HS-5 (cell line): ENCODE data around the gene ITLN1.
A peak's percentile ranks its signal among the peaks of the same experiment; 100 is the strongest.

Experiments used
- DNase-seq: peaks from one replicate; pipeline ENCODE4 v3.0.0-alpha.2; 2012; ENCODE audit warnings: low read depth

The ITLN1 gene

DNA sequence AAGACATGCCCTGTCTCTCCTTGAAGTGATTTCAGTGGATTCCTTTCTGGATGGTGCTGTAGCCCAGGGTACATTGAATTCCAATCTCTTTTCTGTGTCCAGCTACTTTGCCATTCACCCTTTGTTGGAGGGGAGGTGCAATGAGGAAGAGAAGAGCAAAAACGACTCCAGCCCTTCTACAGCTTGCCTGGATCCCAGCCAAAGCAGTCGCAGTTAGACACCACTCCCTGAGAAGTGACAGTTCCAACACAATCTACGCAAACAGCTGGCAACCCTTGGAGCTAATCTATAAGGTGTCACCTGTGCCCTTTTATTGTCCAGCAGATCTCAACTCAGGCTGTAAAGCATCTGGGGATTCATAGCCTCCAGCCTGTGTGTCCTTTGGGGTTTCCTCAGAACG lies 26.9 kb downstream of the ITLN1 start:
- no peak for DNase-seq

DNA sequence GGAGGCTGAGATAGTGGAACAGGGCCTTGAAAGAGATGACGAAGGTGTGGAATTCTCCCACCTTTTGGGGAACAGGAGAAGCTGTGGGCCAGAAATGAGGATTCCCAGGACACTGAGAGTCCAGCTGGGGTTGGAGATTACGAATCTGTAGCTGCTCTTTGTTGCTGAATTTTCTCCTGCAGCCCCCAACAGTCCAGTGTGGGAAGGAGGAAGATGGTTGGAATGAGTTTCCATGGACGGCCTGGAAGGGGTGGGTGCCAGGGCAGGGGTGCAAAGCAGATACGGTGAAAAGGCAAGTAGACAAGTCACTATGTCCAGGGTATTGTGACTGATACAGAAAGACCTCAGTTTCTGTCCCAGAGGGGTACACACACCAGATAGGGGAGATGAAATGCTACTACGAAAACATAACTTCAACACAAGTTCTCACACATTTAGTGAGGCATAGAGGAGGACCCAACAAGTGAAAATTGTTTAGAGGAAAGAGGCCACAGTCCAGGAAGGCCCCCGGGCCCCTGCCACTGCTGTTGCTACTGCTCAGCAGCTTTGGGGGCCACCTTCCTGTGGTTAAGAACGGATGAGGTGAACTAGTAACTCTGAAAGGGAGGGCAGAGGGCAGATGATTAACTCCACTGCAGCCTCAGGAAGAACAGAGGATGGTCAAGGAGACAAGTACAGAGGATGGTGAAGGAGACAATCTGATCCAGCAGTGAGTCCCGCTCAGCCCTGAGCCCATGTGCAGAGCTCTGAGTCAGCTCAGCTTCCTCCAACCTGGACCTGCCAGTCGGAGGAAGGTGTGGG lies 29.6 kb downstream of the ITLN1 start:
- DNase-seq, result no peak

DNA sequence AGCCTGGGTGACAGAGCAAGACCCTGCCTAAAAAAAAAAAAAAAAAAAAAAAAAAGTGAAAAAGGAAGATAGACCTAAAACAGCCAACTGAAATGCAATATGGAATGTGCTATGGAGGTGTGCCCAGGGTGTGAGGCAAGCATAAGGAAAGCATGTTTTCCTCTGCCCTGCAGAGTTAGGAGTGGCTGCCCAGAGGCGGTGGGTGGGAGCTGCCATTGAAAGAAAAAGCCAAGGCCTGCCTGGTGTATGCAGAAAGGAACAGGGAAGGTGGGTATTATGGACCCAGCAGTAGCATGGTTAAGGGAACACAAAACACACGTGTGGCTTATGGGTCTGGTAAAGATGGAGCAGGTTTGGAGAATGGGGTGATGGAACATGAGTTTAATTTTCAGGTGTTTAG lies 31.2 kb downstream of the ITLN1 start:
- DNase-seq, result no peak

DNA sequence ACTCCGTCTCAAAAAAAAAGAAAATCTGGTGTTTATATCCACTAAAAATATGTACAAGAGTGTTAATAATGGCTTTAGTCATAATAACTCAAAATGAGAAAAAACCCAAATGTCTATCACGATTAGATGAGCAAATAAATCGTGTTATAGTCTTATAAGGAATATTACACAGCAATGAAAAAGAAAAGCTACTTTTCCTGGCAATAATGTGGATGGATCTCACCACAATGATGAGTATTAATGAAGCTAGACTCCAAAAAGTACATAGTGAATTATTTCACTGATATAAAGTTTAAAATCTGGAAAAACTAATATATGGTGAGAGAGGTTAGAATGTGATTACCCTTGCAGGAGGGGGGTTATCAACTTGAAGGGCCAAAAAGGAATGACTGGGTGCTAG lies 32.0 kb downstream of the ITLN1 start:
- DNase-seq, result no peak

DNA sequence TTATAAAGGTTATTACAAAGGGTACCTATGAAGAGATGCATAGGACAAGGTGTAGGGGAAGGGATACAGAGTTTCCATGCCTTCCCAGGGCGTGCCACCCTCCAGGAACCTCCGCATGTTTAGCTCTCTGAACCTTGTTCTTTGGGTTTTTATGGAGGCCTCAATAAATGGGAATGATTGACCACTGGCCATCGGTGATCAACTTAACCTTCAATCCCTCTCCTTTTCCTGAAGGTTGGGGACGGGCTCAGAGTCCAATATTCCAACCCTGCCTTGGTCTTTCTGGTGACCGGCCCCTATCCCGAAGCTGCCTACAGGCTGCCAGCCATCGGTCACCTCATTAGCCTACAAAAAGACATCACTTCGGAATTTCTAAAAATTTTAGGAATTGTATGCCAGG lies 34.0 kb downstream of the ITLN1 start:
- no peak for DNase-seq

DNA sequence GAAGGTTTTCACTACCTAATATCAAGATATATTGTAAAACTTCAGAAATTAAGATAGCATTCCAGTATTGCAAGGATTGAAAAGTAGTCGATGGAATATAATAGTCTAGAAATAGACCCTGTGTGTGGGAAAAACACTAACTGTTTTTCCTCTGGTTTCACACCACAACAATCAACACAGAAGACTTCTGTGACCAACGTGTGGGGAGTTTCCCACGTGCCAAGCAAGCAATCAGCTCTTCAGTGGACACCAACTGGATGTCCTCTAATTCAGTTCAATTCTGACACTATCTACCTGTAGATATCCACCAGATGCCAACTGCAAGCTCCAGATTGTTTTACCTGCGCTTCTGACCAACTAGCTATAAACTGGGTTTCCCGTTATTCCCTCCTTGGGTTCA lies 34.4 kb downstream of the ITLN1 start:
- no peak for DNase-seq

DNA sequence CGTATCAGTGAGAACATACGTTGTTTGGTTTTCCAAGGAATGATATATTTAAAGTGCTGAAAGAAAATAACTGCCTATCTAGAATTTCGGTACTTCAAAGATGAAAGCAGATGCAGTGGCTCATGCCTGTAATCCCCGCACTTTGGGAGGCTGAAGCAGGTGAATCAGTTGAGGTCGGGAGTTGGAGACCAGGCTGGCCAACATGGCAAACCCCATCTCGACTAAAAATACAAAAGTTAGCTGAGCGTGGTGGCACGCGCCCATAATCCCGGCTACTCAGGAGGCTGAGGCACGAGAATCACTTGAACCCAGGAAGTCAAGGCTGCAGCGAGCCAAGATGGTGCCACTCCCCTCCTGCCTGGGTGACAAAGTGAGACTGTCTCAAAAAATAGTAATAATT lies 38.7 kb downstream of the ITLN1 start:
- DNase-seq, result no peak

DNA sequence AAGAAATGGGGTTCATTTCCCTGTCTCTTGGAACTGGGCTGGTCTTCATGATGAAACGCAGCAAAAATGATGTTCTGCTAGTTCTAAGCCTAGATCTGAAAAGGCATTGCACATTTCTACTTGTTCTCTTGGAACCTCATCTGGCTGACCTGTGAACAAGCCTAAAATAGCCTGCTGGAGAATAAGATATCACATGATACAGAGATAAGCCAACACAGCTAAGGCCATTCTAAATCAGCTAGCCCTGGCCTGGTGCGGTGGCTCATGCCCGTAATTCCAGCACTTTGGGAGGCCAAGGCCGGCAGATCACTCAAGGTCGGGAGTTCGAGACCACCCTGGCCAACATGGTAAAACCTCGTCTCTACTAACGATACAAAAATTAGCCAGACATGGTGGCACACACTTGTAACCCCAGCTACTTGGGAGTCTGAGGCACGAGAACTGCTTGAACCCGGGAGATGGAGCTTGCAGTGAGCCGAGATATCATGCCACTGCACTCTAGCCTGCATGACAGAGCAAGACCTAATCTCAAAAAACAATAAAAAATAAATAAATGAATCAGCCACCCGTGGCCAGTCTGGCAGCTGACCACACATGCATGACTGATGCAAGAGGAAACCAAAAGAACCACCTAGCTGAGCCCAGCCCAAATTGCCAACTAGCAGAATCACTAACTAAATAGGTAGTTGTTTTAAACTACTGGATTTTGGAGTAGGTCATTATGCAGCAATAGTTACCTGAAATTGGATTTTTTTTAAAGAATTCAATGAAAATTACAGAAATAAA lies 40.3 kb downstream of the ITLN1 start:
- DNase-seq, result no peak

DNA sequence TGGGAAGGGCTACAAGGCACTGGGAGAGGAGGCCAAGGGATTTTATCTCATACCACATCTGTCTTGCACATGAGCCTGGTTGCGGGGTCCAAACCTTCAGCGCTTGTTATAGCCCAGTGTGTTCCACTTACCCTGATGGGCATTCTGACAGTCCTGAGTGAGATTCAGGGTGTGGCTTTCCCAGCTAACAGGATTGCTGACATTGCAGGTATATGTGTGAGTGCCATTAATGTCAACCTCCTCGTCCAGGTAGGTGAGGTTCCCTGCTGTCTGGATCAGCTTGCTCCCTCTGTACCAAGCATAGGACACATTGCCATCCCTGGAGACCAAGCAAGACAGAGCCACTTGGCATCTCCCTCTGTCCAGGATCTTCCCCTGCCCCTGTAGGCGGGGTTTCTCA lies 43.9 kb downstream of the ITLN1 start:
- DNase-seq, result no peak

DNA sequence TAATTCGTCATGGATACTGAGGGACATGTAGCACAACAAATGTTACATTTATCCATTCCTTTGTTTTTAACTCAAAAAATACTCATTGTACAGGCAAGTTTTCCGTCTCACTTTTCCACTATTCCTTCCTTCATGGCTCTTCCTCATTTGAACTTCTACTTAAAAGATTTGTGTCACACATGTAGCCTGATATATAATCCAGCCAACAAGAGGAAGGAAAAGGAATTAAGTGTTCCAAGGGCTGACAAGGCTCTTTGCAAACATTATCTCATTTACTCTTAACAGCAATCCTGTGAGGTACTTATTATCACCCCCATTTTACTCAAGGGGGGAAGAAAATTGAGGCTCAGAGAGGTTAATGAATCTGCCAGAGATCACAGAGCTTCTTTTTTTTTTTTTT lies 45.2 kb downstream of the ITLN1 start:
- no peak for DNase-seq

DNA sequence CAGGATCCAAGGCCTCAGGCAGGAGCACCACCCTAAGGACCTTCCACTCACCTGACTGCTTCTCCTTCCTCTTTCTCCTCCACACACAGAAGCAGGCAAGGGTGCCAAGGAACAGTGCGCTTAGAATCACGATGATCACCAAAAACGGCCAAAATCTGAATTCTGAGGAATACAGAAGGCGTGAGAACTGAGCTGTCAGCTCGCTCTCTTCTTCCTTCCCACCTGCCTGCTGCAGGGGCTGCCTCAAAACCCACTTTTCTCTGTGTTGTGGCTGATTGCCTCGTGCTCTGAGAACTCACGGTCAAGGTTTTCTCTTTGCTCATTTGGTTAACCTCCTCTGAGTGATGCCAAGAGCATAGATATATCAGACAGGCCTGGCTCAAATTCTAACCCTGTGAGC lies 46.1 kb downstream of the ITLN1 start:
- no peak for DNase-seq

DNA sequence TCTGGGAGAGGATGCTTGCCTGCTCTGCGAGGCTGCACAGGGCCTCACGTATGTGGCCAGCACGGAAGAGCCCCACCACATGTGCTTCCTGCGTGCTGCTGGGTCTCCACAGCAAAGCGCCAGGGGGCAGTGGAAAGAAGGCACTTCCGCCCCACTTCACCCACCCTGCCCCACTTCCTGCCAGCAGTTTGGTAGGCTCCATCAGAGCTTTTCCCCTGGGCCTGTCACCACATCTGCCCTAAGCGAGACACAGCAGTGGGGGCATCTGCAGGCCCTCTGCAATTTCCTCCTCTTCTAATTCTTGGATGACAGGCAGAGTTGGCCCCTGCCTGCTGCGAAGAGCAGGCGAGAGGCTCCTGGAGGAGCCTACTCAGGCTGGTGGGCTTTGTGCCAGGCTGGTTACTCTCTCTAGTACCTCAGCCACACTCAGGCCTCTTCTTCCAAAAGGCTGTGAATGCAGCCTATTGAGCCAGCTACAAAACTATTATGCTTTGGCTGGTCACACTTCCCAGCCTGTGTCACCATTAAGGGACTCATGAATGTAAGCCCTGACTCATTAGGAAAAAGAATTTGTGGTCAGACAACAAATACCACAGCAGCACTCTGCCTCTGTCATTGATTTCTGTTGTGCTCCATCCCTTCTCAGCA lies 47.3 kb downstream of the ITLN1 start:
- DNase-seq, result no peak

DNA sequence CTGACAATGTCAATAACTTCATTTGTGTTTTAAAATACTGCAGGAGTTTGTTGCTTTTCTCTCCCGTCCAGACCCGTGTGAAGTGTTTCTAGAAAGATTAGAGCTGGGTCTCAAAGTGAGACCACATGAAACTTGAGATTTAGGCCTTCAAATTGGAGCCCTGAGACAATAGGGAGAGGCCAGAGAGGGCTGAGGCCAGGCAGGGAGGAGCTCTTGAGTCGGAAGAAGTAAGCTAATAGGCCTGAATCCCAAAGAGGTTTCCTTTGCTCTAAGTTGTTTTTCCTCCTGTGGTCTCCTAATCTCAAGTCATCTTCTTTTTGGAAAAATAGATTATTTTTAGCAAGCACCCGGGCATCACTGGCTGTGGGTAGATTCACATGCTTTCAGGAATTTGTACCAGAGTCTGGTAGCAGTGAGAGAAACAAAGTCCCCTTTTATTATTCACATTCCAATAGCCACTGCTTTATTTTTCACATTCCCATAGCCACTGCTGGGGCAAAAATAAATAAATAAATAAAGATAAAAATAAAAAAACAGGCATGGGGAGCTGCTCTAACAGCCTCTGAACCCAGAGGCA lies 47.9 kb downstream of the ITLN1 start:
- no peak for DNase-seq

DNA sequence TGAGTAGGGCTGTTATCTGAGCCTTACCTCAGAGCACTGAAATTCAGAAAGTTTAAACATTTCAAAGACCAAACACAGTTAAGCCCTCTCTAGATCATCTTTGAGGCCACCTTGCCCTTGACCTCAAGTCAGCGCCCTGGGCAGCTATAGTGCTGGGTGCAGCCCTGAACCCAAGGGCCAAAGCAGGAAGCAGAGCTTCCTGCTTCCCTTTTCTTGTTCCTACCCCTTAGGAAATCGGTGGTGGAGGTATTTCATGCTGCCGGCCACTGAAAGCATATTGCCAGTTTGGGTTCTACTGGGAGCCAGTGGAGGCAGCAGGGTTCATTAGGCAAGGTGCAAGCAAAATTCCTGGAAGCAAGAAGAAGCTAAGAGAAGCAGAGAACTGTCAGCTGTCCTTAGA lies 48.4 kb downstream of the ITLN1 start:
- no peak for DNase-seq

DNA sequence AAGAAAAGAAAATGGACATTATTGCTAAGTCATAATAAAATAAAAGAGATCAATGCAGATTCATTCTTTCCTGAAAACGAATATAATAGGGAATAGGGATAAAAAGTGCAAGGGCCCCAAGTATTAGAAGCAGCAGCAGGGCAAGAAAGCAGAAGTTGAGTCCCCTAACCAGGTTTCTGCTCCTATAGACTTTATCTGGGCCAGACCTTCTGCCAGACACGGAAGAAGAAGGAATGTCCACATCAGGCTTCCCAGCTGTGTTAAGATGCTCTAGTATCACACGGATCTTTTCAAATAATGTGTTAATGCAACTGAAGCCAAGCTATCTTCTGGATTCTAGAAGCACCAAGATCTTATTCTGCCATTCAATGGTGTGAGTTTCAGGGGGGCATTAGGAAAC lies 49.2 kb downstream of the ITLN1 start:
- no peak for DNase-seq

DNA sequence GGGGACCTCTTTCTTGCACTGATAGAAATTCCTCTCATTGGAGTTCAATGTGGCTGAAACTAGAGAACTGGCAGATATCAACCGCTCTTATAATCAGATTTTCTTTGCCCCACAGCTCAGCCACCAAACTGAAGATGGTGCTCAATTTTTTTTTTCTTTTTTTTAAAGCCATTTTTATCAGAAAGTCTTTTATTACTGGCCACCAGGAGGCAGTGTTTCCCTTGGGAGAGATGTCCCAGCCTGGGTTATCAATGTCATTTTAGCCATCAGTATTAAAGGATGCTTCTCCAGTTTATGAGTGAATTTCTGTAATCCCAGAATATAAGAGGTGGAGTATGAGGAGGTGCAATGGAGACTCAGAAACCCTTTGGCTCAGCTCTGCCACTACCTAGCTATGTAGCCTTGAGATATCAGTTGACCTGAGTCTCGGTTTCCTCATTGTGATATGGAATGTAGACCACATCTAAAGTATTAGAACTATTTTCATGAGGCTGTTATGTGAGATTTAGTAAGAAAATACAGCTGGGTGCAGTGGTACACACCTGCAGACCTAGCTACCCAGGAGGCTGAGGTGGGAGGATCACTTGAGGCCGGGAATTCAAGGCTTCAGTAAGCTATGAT lies 49.9 kb downstream of the ITLN1 start:
- DNase-seq, result no peak

DNA sequence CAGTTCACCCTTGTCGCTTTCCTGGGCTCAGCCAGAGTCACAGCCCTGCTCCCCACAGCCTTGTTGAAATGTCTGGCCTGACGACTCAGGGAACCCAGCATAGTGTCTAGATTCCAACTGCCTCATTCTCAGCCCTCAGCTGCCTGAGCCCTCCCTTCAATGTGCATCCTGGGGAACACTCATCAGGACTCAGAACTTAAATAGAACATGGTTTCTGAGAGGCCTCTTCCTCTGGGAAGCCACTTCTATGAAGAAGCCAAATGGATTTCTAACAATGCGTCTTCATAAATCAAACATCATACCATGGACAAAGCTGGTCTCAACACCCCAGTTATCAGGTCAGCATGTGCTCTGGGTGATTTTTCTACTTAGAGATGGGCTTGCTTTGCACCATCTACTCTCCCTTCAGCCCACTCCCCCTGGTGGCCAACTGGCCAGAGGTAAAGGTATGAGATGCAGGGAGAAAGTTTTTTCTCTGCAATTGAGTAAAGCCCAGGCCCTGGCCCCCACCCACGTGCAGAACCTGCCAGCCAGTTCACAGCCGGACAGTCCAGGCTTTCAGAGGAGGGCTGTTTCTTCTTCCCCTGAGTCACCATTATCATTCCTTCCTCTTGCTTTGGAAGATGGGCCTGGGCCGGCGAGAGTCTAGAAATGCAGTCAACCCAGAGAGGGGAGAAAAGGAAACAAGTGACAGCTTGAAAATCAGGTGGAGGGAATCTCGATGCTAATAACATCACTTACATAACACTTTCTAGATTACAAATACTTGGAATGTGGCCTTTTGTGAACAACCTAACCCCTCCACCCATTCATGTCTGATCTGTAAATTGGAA lies 54.4 kb downstream of the ITLN1 start:
- no peak for DNase-seq

DNA sequence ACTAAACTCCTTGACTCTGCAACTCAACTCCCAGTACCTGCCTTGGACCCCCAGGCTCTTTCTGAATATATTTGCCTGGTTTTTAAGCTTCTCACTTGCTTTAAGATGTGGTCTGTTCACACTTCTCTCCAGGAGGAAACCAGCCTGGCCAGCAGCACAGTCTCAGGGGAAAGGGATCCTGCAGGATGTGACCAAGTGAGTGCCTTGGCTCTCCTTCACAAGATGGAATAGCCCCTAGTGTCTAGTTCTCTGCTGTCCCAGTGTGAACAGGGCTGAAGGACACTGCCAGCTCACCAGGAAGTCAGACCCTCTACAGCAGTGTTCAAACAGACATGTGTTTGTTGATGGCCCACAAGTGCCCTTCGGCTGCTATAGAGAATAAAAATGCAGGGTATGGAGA lies 55.2 kb downstream of the ITLN1 start:
- DNase-seq, result no peak

DNA sequence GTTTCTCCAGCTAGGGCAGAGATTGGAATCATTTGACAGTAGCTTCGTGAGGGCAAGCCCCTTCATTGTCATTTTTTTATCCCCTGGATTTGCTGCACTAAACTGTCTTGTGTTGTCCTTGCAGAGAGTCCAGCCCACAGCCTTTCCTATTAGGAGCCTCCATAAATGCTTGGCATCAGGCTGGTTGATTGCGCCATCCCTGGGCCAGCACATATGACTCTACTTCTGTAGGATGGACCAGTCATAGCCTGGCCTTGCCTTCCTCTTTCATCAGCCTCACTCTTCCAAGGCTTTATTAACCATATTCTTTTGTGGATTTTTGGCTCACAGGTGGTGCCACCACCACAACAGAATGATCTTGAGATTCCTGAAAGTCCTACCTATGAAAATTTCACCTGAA lies 57.6 kb downstream of the ITLN1 start:
- DNase-seq, result no peak

DNA sequence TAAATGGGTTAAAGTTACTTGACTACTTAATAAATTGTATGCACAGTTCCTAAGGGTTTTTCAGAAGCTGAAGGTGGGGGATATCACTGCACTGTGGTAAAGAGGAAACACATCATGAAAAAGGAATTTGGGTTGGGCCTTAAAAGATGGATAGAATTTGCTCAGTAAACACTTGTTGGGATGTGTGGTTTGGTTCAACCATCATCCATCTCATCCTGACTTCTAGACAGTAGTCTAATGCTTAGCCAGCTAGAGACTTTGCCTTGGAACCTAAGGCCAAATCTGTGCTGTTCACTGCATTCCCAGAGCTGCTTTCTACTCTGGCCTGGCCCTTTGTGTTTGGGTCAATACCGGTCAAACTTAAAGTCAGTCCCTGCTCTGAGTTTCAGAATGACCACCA lies 58.4 kb downstream of the ITLN1 start:
- peak; percentile 9 for DNase-seq
